Kidney capillary endothelial cell (primary cell): Measurements from ENCODE around the gene FAM131B.
A peak's percentile ranks its signal among the peaks of the same experiment; 100 is the strongest.
"Not testable (repeated sequence)": the region's sequence is repeated elsewhere in the genome, so short reads cannot be mapped to it uniquely, and the experiment has no call there.

Experiments used
- DNase-seq: peaks from one replicate; pipeline ENCODE4 v3.0.0-alpha.2; 2018; ENCODE audit warnings: low spot score

Gene FAM131B

GRCh38 chr7:143394777-143395176 lies 32.3 kb upstream of the FAM131B start:
- no peak for DNase-seq

DNA sequence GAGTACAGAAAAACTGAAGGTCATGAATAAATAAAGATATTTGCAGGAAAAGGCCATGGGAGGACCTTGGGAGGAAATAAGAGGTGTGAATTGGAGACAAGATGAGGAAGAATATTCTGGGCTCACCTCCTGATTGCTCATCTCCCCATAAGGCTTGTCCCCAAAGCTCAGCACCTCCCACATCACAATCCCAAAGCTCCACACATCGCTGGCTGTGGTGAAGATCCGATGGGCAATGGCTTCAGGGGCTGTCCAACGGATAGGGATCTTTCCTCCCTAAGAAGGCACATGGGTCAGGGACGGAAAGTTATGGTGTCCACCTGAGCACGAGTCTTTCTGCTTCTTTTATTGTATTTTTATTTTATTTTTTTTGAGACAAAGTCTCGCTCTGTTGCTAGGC lies 31.6 kb upstream of the FAM131B start:
- DNase-seq = no peak

- DNase-seq = no peak
Observed at GRCh38 chr7:143393267-143394041, 30.9 kb upstream of the FAM131B start.

GRCh38 chr7:143392875-143393266 lies 30.4 kb upstream of the FAM131B start:
- no peak for DNase-seq

DNA sequence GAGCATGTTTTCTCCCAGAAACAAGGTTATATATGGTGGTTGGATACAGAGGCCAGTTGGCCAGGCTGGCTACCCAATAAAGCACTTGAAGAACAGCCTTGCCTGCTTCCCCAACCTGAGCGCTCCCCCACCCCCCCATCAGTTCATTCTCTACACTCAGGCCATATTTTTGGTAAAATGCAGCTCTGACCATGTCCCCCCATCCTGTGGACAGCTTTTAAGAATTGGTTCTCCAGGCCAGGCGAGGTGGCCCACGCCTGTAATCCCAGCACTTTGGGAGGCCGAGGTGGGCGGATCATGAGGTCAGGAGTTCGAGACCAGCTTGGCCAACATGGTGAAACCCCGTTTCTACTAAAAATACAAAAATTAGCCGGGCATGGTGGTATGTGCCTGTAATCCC lies 29.9 kb upstream of the FAM131B start:
- DNase-seq = not testable (repeated sequence)

- DNase-seq = no peak
Observed at GRCh38 chr7:143391462-143392404, 29.2 kb upstream of the FAM131B start.

DNA sequence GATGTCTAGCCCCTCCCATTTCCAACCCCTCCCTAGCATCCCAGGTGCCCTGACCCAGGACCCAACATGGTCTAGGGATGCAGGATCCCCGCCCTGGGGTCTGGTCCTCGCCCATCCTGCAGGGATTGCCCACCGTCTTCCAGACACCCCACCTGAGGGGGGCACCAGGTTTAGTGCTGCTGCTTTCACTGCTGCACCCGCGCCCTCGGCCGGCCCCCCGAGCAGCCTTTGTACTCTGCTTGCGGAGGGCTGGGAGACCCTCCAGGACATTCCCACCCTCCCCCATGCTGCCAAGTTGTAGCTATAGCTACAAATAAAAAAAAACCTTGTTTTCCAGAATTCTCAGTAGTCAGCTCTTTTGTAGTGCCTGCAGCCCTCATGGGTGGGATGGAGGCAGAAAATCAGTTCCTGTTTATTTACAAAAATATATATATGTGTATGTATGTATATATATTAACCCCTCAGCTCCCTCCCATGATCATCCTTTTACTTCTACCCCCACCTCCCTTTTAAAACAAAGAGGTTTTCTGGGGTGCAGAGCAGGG lies 28.3 kb upstream of the FAM131B start:
- no peak for DNase-seq

- peak; percentile 57 for DNase-seq
Observed at GRCh38 chr7:143390104-143390772, 27.7 kb upstream of the FAM131B start.

- no peak for DNase-seq
Observed at GRCh38 chr7:143389316-143390103, 27.0 kb upstream of the FAM131B start.

GRCh38 chr7:143388491-143389101 lies 26.1 kb upstream of the FAM131B start:
- DNase-seq = no peak

- DNase-seq = no peak
Observed at GRCh38 chr7:143388051-143388450, 25.5 kb upstream of the FAM131B start.

GRCh38 chr7:143387156-143387975 lies 24.9 kb upstream of the FAM131B start:
- no peak for DNase-seq

DNA sequence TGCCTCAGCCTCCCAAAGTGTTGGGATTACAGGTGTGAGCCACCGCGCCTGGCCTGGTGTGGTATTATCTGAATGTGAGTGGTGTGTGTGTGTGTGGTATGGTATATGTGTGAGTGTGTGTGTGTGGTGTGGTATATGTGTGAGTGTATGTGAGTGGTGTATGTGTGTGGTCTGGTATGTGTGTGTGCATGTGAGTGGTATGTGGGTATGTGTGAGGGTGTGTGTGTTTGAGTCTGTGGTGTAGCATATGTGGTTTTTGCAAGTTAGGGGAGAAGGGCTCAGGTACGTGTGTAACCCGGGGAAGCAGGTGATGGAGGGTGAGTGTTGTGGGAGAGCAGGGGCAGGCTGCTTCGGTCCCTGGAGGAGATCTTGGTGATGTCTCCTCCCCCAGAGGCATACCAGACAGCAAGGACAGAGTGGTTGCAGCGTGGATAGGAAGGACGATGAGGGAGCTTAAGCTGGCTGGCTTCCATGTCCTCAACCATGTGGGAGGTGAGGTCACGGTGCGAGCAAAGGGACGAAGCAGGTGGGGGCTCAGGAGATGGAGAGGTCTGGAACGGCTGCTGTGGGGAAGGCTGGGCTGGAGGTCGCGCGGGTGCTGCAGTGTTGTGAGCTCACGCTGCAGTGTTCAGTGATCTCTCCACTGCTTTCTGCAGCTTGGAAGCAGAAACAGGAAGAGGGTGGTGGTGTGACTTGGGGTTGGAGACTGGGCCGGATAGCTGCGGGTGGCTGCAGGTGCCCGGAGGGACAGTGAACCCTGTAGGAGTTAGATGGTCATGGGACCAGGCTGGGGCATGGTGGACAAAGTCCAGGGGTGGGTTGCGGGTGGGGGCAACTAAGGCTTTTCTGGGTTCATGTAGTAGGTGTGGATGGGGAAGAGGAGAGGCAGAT lies 23.6 kb upstream of the FAM131B start:
- no peak for DNase-seq

DNA sequence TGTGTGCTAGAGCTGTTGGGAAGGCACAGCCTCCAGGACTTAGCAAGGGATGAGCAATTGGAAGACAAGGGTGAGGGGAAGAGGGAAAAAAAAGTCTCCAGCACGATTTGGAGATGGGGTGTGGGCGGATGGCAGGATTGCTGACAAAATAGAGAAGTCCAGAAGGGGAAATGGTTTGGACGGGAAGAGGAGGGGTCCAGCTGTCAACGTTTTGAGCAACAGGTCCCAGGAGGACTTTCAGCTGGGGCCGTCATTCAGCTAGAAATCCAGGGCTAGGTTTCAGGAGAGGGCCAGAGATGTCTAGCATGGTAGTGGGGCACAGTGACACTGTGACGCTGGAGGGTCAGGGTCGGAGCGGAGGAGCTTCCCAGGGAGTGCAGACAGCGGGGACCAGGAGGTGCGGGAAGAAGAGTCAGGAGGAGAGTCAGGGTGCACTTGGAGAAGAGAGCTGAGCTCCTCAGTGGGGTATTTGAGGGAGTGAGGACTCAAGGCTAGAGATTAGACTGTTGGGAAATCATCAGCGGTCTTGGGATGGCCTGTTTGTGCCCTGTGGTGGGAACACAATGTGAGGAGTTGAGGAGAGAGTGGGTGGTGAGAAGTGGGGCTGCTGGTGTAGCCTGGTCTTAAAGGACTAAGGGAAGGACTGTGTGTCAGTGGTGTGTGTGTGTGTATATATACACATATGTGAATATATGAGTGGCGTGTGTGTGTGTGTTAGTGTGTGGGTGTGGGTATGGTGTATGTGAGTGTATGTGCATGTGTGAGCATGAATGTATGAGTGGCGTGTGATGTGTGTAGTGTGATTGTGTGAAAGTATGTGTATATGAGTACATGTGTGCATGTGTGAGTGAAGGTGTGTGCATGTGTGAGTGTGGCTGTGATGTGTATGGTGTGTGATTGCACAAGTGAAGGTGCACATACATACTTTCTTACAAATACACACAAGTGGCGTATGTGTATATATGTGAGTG lies 22.4 kb upstream of the FAM131B start:
- DNase-seq = no peak

DNA sequence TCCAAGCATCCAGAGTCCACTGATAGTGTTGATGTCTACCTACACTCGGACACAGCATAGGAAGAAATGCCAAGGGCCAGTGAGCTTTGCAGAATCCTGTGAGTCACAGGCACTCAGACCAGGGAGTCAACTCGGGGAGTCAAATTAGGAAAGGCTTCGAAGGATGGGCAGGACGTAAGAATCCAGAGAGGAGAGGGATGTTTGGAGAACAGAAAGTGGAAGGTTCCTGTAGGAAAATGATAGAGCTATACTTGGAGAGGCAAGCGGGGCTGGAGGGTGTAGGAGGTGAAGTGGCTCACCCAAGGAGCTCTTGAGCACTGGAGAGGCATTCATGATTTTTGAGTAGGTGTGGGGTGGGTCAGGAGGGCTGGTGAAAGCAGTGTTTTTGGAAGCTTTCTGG lies 21.6 kb upstream of the FAM131B start:
- DNase-seq = no peak

GRCh38 chr7:143383642-143383957 lies 21.1 kb upstream of the FAM131B start:
- DNase-seq = no peak

DNA sequence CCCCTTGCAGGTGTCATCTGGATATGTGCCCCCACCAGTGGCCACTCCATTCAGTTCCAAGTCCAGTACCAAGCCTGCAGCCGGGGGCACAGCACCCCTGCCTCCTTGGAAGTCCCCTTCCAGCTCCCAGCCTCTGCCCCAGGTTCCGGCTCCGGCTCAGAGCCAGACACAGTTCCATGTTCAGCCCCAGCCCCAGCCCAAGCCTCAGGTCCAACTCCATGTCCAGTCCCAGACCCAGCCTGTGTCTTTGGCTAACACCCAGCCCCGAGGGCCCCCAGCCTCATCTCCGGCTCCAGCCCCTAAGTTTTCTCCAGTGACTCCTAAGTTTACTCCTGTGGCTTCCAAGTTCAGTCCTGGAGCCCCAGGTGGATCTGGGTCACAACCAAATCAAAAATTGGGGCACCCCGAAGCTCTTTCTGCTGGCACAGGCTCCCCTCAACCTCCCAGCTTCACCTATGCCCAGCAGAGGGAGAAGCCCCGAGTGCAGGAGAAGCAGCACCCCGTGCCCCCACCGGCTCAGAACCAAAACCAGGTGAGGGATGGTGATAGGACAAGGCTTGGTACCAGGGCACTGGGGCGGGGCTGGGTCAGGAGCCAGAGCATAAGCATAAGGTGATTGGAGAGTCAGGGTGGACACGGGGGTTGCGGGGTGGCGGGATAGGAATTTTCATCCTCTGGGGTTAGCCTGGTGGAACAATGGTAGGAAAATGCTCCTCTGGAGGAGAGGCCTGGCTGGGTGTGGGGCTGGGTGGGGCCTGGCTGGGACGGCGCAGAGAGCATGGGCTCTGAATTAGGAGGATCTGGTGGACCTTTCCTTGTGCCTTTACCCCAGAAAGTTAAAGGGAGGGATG lies 20.5 kb upstream of the FAM131B start:
- DNase-seq = no peak
